Motor neuron (in vitro differentiated cells): ENCODE results near the gene VN1R5. TPM values are rescaled to one million over a fixed set of nuclear protein-coding genes. Genes with fewer than 3 reads are reported as not detected.

Experiments used
- ATAC-seq, 8 experiments: fragments of 200-7000 bp; cut with Tn5 transposase; replicated peaks in 6 of 8; 2 replicates each; pipeline ENCODE4 v1.8.0; 2021; ENCODE audit warnings: mild to moderate bottlenecking in 8 of 8, moderate library complexity in 8 of 8
- H3K27ac ChIP-seq, 2 donors: fragments of 250-450 bp; sonication (Bioruptor Pico); 2 replicates each; pipeline ENCODE4 v1.9.0; 2021; ENCODE audit warnings: antibody characterized with exemption in 2 of 2, mild to moderate bottlenecking in 2 of 2, moderate library complexity in 1 of 2
- H3K4me1 ChIP-seq, 2 donors: fragments of 250-450 bp; sonication (Bioruptor Pico); replicated peaks in 1 of 2; 2 replicates each; pipeline ENCODE4 v1.6.1; 2021; ENCODE audit warnings: antibody characterized with exemption in 2 of 2, mild to moderate bottlenecking in 2 of 2, moderate library complexity in 1 of 2
- H3K4me3 ChIP-seq, 5 donors: fragments of 250-450 bp; sonication (Bioruptor Pico); 2 replicates each; pipeline ENCODE4 v1.9.0; 2021; ENCODE audit warnings: antibody characterized with exemption in 5 of 5, mild to moderate bottlenecking in 5 of 5, moderate library complexity in 4 of 5
- WGBS, 10 experiments: fragments of 450-650 bp; shearing (Covaris generic); methylation state at CpG; one replicate each; pipeline ENCODE4 v1.0.0; 2022; 5-methylcytosine and 5-hydroxymethylcytosine counted together
- in situ Hi-C, 9 experiments: fragments of 400-800 bp; cut with MboI; loops; one replicate each; pipeline ENCODE4 v1.15.0; 2021; ENCODE audit warnings: low sequenced_read_pairs in 9 of 9, low pct_unique_long_range_greater_than_20kb in 2 of 9; ENCODE audit not compliant: unreplicated experiment in 9 of 9
- total RNA-seq, 8 experiments: library from RNA; unstranded; fragments of 300-600 nt; gene quantifications; 2 replicates each; pipeline versions ENCODE4 v1.2.3 to v1.2.4, GENCODE V29; 2022

VN1R5 gene
- total RNA-seq, 8 experiments from 2014 or later, result 0.16 to 0.52 (median 0.27) TPM; not detected in 2

DNA sequence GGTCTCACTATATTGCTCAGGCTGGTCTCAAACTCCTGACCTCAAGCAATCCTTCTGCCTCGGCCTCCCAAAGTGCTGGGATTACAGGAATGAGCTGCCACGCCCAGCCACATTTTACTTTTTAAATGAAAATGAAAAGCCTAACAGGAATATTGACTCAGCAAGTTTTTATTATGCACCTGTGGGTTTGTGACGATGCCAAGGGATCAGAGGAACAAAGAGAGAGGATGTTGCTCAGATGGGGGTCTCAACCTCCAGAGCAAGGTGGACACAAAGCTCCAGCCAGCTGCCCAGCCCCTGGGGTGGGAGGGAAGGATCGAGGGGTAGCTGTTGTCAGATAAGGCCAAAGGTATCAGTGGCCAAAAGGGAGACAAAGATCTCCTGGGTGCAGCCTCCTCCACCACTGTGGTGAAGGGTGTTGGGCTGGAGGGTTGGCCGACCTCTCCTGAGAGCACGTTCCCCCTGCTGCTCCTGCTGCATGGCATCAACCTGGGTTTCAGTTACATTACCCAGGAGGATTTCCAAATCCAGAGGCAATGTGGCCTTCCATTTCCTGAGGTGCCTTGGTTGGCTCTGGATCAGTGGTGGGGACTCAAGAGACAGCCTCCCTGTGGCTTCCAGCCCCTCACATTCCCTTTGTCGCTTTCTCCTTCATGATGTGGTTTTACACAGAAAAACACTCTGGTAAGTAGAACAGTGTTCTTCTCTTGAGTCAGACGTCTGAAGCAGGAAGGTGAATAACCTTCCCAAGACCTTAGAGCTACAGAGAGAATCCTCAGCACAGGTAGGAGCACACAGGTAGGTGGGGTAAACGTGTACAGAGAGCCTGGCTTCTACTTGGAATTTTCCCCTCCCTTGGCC, 41.6 kb downstream of the VN1R5 start:
- no peak overlapping the region for H3K27ac ChIP-seq

GRCh38 chr1:247298124-247298481, 42.2 kb downstream of the VN1R5 start:
- H3K4me1 ChIP-seq, result peaks cover 0 to 6% of the 10 kb centered on the region in 2 donors
- 58 to 93% (median 81%) methylated on average over 2 to 6 of the region's 6 CpGs; no CpG with 5 or more reads in 2 of the 10 experiments for WGBS, 10 experiments
- H3K27ac ChIP-seq, result no peak overlapping the region
- ATAC-seq, result no peak
- in situ Hi-C loops, result no loop called here
- H3K4me3 ChIP-seq, result no peak overlapping the region

More for the DNA sequence above, 41.6 kb downstream of the VN1R5 start:
- WGBS, 10 experiments, result 40 to 100% (median 86%) methylated on average over 1 to 8 of the region's 9 CpGs
- no peak for ATAC-seq
- in situ Hi-C loops, result no loop called here
- H3K4me1 ChIP-seq, result peaks cover 0 to 6% of the 10 kb centered on the region in 2 donors
- no peak overlapping the region for H3K4me3 ChIP-seq

DNA sequence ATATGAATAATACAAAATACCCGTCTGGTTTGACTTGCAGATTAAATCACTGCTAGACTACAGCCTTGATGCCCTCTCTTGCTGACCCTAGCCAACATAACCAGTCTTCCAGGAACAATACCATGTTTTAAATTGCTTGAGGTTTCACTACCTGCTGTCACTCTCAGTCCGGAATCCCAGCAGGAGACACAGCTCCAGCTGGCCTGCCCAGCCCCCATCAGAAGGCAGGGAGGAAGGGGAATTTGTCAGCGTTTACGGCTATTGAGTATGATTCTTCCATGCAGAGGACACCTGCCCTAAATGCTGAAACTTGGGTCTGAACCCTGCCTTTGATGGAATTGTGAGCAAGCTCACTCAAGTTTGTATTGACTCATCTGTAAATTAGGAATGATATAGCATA, 42.8 kb downstream of the VN1R5 start:
- H3K4me3 ChIP-seq, result no peak overlapping the region
- WGBS, 10 experiments, result 52 to 100% (median 71%) methylated on average over 1 to 4 of the region's 4 CpGs; no CpG with 5 or more reads in 5 of the 10 experiments
- no peak for ATAC-seq
- peaks cover 0 to 6% of the 10 kb centered on the region in 2 donors for H3K4me1 ChIP-seq
- in situ Hi-C loops, result no loop called here
- H3K27ac ChIP-seq, result no peak overlapping the region

DNA sequence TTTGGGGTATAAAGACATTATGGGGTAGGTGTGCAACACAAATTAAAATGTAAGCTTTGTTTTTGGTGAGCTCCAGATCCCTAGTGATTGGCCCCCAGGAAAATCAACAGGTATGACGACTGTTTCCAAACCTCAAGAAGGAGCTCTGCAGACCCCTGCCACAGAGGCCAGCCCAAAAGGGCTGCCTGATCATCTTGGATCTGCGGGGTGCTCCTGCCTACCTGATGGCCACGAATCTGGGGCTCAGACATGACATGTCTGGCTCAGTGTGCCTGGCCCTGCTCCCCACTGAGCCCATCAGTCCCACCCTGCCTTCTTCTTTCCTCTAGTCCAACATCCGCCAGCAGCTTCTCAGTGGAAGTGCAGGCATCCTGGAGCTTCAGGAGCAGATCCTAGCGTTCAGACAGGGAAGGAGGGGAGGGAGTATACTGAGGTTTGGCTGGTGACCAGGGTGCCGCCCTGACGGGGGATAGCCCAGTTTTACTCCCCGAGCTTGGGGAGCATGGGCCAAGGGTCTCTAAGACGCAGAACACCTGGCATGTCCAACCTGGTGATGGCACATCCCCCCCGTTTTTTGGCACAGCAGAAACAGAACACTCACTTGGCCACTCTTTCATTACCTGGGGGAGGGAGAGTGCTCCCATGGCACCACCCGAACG, 44.0 kb downstream of the VN1R5 start:
- no peak overlapping the region for H3K4me3 ChIP-seq
- peaks cover 0 to 2% of the 10 kb centered on the region in 2 donors for H3K4me1 ChIP-seq
- WGBS, 10 experiments, result 90 to 100% (median 92%) methylated on average over 1 to 12 of the region's 12 CpGs; no CpG with 5 or more reads in 4 of the 10 experiments
- H3K27ac ChIP-seq, result no peak overlapping the region
- in situ Hi-C loops, result no loop called here
- no peak for ATAC-seq

DNA sequence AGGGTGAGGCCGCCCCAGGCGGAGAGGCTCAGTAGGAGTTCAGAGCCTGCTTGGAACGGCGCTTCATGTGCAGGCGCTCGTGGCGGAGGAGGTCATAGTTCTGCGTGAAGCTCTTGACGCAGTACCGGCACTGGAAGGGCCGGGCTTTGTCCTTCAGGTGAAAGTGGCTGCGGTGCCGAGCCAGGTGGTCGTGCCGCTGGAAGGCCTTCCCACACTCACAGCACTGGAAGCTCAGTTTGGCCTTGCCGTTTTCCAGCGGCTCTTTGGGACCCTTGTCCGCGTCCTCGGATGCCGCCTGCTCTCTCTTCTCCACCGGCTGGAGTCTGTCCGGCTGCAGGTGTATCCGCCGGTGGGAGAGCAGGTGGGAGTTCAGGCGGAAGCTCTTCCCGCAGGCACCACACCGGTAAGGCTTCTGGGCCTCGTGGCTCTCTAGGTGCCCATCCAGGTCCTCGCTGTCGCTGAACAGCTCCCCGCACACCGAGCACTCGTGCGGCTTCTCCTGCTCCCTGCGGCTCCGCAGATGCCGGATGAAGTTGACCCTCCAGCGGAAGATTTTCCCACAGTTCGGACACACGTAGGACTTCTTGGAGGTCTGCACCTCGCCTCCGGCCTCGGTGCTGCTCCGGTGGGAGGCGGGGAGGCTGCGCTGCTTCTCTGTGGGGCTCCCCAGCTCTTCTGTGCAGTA, 44.8 kb downstream of the VN1R5 start:
- Histone ChIP-seq H3K27ac (no peak overlapping the region), H3K4me3 (no peak overlapping the region), H3K4me1 (peaks cover 0 to 2% of the 10 kb centered on the region in 2 donors)
- WGBS, 10 experiments, result 80 to 98% (median 96%) methylated on average over 1 to 28 of the region's 47 CpGs; no CpG with 5 or more reads in 4 of the 10 experiments
- peak in 2 of 8 experiments; percentile 17 to 19 for ATAC-seq
- in situ Hi-C loops, result no loop called here

DNA sequence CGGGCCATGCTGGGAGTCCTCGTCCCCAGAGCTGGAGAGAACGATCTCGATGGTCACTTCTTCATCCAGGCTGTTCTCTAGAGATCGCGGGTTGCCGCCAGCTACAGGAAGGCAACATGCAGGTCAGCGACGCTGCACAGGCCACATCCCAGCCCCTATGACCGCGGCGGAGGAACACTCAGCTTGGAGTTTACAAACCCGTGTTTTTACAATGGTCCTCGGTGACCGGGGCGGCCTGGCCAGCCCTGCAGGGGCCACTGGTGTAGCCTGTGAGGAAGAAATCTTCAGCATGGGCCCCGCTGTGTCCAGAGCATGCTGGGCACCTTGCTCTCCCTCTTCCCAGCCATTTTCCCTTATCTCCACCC, 45.3 kb downstream of the VN1R5 start:
- peak in 3 of 8 experiments; percentile 8 to 26 (median 18) for ATAC-seq
- Histone ChIP-seq H3K4me3 (no peak overlapping the region), H3K4me1 (no peaks in the 10 kb centered on the region), H3K27ac (no peak overlapping the region)
- 93 to 100% (median 100%) methylated on average over 1 to 7 of the region's 17 CpGs; no CpG with 5 or more reads in 3 of the 10 experiments for WGBS, 10 experiments
- in situ Hi-C loops, result no loop called here

- no peak for ATAC-seq
- Histone ChIP-seq H3K4me1 (no peaks in the 10 kb centered on the region), H3K4me3 (no peak overlapping the region), H3K27ac (no peak overlapping the region)
- in situ Hi-C loops, result no loop called here
- WGBS, 10 experiments, result 0 to 100% (median 83%) methylated on average over 1 to 5 of the region's 5 CpGs
Measured at GRCh38 chr1:247303216-247303615, 47.3 kb downstream of the VN1R5 start.

DNA sequence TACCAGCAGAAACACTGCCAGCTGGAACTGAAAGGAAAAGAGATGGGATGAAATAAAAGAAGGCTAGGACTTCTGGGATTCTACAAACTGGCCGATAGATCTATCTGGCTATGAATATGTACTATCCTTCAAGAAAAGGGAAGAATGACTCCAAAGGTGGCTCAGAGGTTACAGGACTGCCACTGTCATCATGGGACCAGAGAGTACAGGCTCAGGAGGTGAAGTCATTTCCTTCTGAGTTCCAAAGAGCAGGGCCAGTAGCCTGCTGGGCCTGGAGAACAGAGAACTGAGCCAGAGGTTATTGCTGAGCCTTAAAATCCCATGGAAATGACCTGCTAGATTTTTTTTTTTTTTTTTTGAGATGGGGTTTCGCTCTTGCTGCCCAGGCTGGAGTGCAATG, 48.2 kb downstream of the VN1R5 start:
- H3K4me3 ChIP-seq, result no peak overlapping the region
- no peaks in the 10 kb centered on the region for H3K4me1 ChIP-seq
- ATAC-seq, result no peak
- WGBS, 10 experiments, result 50 to 100% (median 100%) methylated on average over 1 to 2 of the region's 2 CpGs; no CpG with 5 or more reads in 5 of the 10 experiments
- no peak overlapping the region for H3K27ac ChIP-seq
- in situ Hi-C loops, result no loop called here

Other genes starting within 250 kb of the VN1R5 start
- 10 to 100 TPM in 1 of 8 experiments, 1 to 10 TPM in 5, under 1 TPM in 1, not detected in 1; 0.86 to 12.5 (median 4.9) TPM for gene ZNF695, start 248.0 kb upstream of the VN1R5 start, total RNA-seq
- gene ZNF670, start 177.3 kb upstream of the VN1R5 start, total RNA-seq, result 10 to 100 TPM in 4 of 8 experiments, 1 to 10 TPM in 4; 1.7 to 15.2 (median 8.6) TPM
- gene ZNF669, start 151.7 kb upstream of the VN1R5 start, total RNA-seq, result 10 to 100 TPM in 6 of 8 experiments, 1 to 10 TPM in 2; 4.6 to 37.0 (median 19.7) TPM
- gene ZNF124, start 84.1 kb upstream of the VN1R5 start, total RNA-seq, result 100 to 1,000 TPM in 4 of 8 experiments, 10 to 100 TPM in 4; 21.5 to 160 (median 73.3) TPM
- gene ZNF496, start 75.8 kb downstream of the VN1R5 start, total RNA-seq, result 10 to 100 TPM in 7 of 8 experiments, 1 to 10 TPM in 1; 7.1 to 44.4 (median 31.4) TPM
- gene NLRP3, start 160.1 kb downstream of the VN1R5 start, total RNA-seq, result under 1 TPM in 6 of 8 experiments, not detected in 2; 0.20 to 0.81 (median 0.41) TPM
- gene OR2B11, start 202.0 kb downstream of the VN1R5 start, total RNA-seq, result under 1 TPM in 5 of 8 experiments, not detected in 3; 0.14 to 0.76 (median 0.31) TPM